Heart right ventricle (tissue), 16 donors: ENCODE results near the gene SHANK1. TPM values are rescaled to one million over a fixed set of nuclear protein-coding genes. Genes with fewer than 3 reads are reported as not detected.

Experiments used
- ATAC-seq, 8 donors: fragments of 200-7000 bp; cut with Tn5 transposase; one replicate each; pipeline ENCODE4 v1.9.1; 2020; ENCODE audit warnings: mild to moderate bottlenecking in 8 of 8, moderate library complexity in 8 of 8, moderate number of reproducible peaks in 1 of 8
- DNase-seq, 2 donors: peaks; one replicate each; pipeline ENCODE4 v3.0.0-alpha.2; 2020
- H3K27ac ChIP-seq, 10 donors: fragments of 200-600 bp; sonication (generic) in 2 of 10; one replicate each; pipeline versions ENCODE4 v1.5.0 to v1.8.0; 2020 to 2022; ENCODE audit warnings: mild to moderate bottlenecking in 3 of 10
- H3K27me3 ChIP-seq, 7 donors: fragments of 200-600 bp; one replicate each; pipeline ENCODE4 v1.8.0; 2021 to 2022; ENCODE audit warnings: mild to moderate bottlenecking in 2 of 7
- H3K36me3 ChIP-seq, 9 donors: fragments of 200-600 bp; sonication (generic) in 1 of 9; one replicate each; pipeline versions ENCODE4 v1.5.0 to v1.8.0; 2020 to 2022; ENCODE audit warnings: mild to moderate bottlenecking in 2 of 9
- H3K4me1 ChIP-seq, 9 donors: fragments of 200-600 bp; sonication (generic) in 1 of 9; one replicate each; pipeline versions ENCODE4 v1.5.0 to v1.8.0; 2020 to 2022; ENCODE audit warnings: mild to moderate bottlenecking in 4 of 9
- H3K4me3 ChIP-seq, 10 donors: fragments of 200-600 bp; sonication (generic) in 2 of 10; one replicate each; pipeline versions ENCODE4 v1.5.0 to v1.8.0; 2020 to 2022; ENCODE audit warnings: mild to moderate bottlenecking in 7 of 10, moderate library complexity in 2 of 10
- H3K9me3 ChIP-seq, 11 donors: fragments of 200-600 bp in 10 of 11; sonication (generic) in 2 of 11; one replicate each; pipeline versions ENCODE4 v1.5.0 to v1.8.0; 2013 to 2022; ENCODE audit warnings: mild to moderate bottlenecking in 2 of 11, control low read depth in 1 of 11, moderate library complexity in 1 of 11
- CTCF ChIP-seq, 9 donors: fragments of 200-600 bp; sonication (generic) in 2 of 9; IDR thresholded peaks; one replicate each; pipeline versions ENCODE4 v1.5.0 to v1.8.0; 2021 to 2022; ENCODE audit warnings: antibody characterized with exemption in 9 of 9, mild to moderate bottlenecking in 5 of 9, moderate library complexity in 1 of 9
- WGBS, 2 donors: extraction: QIAGEN DNeasy Blood & Tissue Kit; methylation state at CpG; one replicate each; pipeline ENCODE4 v1.1.7; 2013; ENCODE audit warnings: inconsistent platforms in 1 of 2; 5-methylcytosine and 5-hydroxymethylcytosine counted together
- intact Hi-C, 10 donors: fragments of 100-400 bp; cut with DNase I; formaldehyde crosslinking; loops; one replicate each; pipeline versions ENCODE4 v1.11.1 to v1.14.2; 2022
- polyA plus RNA-seq, 2 donors: library from polyadenylated mRNA; stranded (reverse); fragments of 200-250 nt; gene quantifications; one replicate each; pipeline ENCODE4 v1.2.3, GENCODE V29; 2013
- total RNA-seq, 10 donors: library from RNA; stranded (reverse); fragmentation: NEBNext Ultra II Directional in 3 of 10; extraction: Animal tissue kit (Norgen Biotek cat#: 25700) in 3 of 10; gene quantifications; one replicate each; pipeline versions ENCODE4 v1.2.1 to v1.2.4, GENCODE V29; 2021 to 2023
- donor health status: Arrhythmogenic right ventricular cardiomyopathy.
- donor health status: ischemic (EF 13 %, LVEDD 7.1; RV severe dilation, severe dysfunction).
- donor health status: healthy with polysubstance abuse.
- donor health status: DM: no; HTN: yes; CAD: no.
- donor health status: DM: no; HTN: no; CAD: no.
- donor health status: ischemic (EF 25% LVEDD 6.9; RV normal size, moderate dysfunction).
- donor health status: ischemic (EF 25% LVEDD 5.7; RV mildly dilated, moderate dysfunction).
- donor health status: healthy.
- donor health status: DM: yes; HTN: yes; CAD: no.
- donor health status: Ischemic cardiomyopathy.
- donor health status: ischemic (EF 35%, LVEDD 5.7; RV mildly dilated, moderate dysfunction).
- donor health status: nonischemic (EF 11% LVEDD 7.7; RV severe dilation, severe dysfunction).
- donor health status: DM: yes; HTN: yes; CAD: no.
- donor health status: PGD.
- donor health status: ischemic (EF 29% LVEDD 5.4; RV normal size, mild dysfunction).
- donor health status: nonischemic (EF 23%, LVEDD 6.1; RV moderate dilation, normal function).

SHANK1 gene
- total and polyA plus RNA-seq, 12 donors: 0.07 to 1.5 (median 0.37) TPM; not detected in 1

GRCh38 chr19:50628551-50628950, 91.1 kb downstream of the SHANK1 start:
- H3K36me3 ChIP-seq: no peaks in the 10 kb centered on the region
- intact Hi-C loops: no loop called here
- H3K9me3 ChIP-seq: peaks cover 0 to 15% (median 8%) of the 10 kb centered on the region in 11 donors
- ATAC-seq: no peak
- H3K4me3 ChIP-seq: no peak overlapping the region
- TF ChIP-seq CTCF (IDR thresholded peaks at IDR 0.05): no peak
- no peaks in the 10 kb centered on the region for H3K4me1 ChIP-seq
- no peak for DNase-seq
- no peak overlapping the region for H3K27ac ChIP-seq
- peaks cover 0 to 19% (median 4%) of the 10 kb centered on the region in 7 donors for H3K27me3 ChIP-seq
- whole genome bisulfite sequencing, 2 donors: 84 to 91% methylated on average over 6 to 7 of the region's 7 CpGs

GRCh38 chr19:50628146-50628545, 91.5 kb downstream of the SHANK1 start:
- no peak for TF ChIP-seq CTCF (IDR thresholded peaks at IDR 0.05)
- H3K9me3 ChIP-seq: peaks cover 0 to 11% (median 3%) of the 10 kb centered on the region in 11 donors
- no peaks in the 10 kb centered on the region for H3K36me3 ChIP-seq
- 81 to 86% methylated on average over 5 of the region's 5 CpGs for WGBS, 2 donors
- no peak for DNase-seq
- intact Hi-C loops: no loop called here
- peak in 1 of 8 donors; percentile 24 for ATAC-seq
- no peak overlapping the region for H3K4me3 ChIP-seq
- H3K27me3 ChIP-seq: peaks cover 0 to 19% (median 4%) of the 10 kb centered on the region in 7 donors
- no peaks in the 10 kb centered on the region for H3K4me1 ChIP-seq
- H3K27ac ChIP-seq: no peak overlapping the region

- TF ChIP-seq CTCF (IDR thresholded peaks at IDR 0.05): no peak
- Histone ChIP-seq H3K36me3 (no peaks in the 10 kb centered on the region), H3K27me3 (peaks cover 0 to 13% (median 0%) of the 10 kb centered on the region in 7 donors), H3K27ac (no peak overlapping the region), H3K4me3 (no peak overlapping the region), H3K4me1 (no peaks in the 10 kb centered on the region), H3K9me3 (no peaks in the 10 kb centered on the region)
- ATAC-seq (no peak), DNase-seq (no peak)
- intact Hi-C loops: no loop called here
- WGBS, 2 donors: 67 to 72% methylated on average over 4 of the region's 4 CpGs
Observed at GRCh38 chr19:50626795-50627194, 92.8 kb downstream of the SHANK1 start.

GRCh38 chr19:50626011-50626410, 93.6 kb downstream of the SHANK1 start:
- no peak for DNase-seq
- H3K27me3 ChIP-seq: peaks cover 0 to 13% (median 0%) of the 10 kb centered on the region in 7 donors
- H3K27ac ChIP-seq: no peak overlapping the region
- no peaks in the 10 kb centered on the region for H3K9me3 ChIP-seq
- H3K4me1 ChIP-seq: no peaks in the 10 kb centered on the region
- intact Hi-C loops: no loop called here
- H3K36me3 ChIP-seq: no peaks in the 10 kb centered on the region
- TF ChIP-seq CTCF (IDR thresholded peaks at IDR 0.05): no peak
- ATAC-seq: no peak
- 67% methylated on average over 4 of the region's 4 CpGs for WGBS, 2 donors
- H3K4me3 ChIP-seq: no peak overlapping the region
